ENCODE results near the gene IFI6. TPM values are rescaled to one million over a fixed set of nuclear protein-coding genes. Genes with fewer than 3 reads are reported as not detected.
"Not testable (repeated sequence)": the region's sequence is repeated elsewhere in the genome, so short reads cannot be mapped to it uniquely, and the experiment has no call there.

Gene IFI6
- total RNA-seq, 1 experiment from 2014 or later: 14.8 TPM

DNA sequence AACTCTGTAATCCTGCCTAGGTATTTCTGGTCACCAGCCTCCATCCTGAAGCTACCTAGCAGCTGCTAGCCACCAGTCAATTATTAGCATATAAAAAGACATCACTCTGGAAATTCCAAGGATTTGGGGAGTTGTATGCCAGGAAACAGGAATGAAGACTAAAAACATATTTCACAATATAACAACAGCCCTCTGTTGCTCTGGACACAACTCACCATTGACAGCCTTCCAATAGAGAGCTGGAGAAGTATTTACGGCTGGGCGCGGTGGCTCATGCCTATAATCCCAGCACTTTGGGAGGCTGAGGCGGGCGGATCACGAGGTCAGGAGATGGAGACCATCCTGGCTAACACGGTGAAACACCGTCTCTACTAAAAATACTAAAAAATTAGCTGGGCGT is 24.8 kb upstream of the IFI6 start:
- RAD21 ChIA-PET (ENCODE audit: low non-redundant PET in 1 of 2, low total read pairs in 2 of 2, uncharacterized antibody in 2 of 2, unreplicated experiment in 2 of 2); H2AFZ ChIP-seq (ENCODE audit: low read depth, low read length, poor library complexity, severe bottlenecking); H3K4me1 ChIP-seq (ENCODE audit: control insufficient read depth in 1 of 2, insufficient read depth in 2 of 2, low read length in 2 of 2); H3K9ac ChIP-seq (ENCODE audit: low read length); ATAC-seq; H3K27me3 ChIP-seq (ENCODE audit: insufficient read depth, low read length); H3K9me3 ChIP-seq (ENCODE audit: control insufficient read depth in 1 of 2, insufficient read depth in 1 of 2, low read depth in 1 of 2, low read length in 2 of 2); H3K9me2 ChIP-seq (ENCODE audit: insufficient read depth); H3K4me2 ChIP-seq (ENCODE audit: low read length); H3K36me3 ChIP-seq (ENCODE audit: control insufficient read depth in 1 of 2, insufficient read depth in 2 of 2, low read length in 2 of 2); intact Hi-C loops (cut with micrococcal nuclease); H3K4me3 ChIP-seq (replicated peaks in 1 of 2; ENCODE audit: low read depth in 1 of 2, low read length in 2 of 2); H3K27ac ChIP-seq (ENCODE audit: low read depth, low read length); DNase-seq (ENCODE audit: low read depth, low spot score); BruUV-seq (replicated peaks); H3K79me2 ChIP-seq (ENCODE audit: insufficient read depth, low read length); H4K20me1 ChIP-seq (ENCODE audit: insufficient read depth): not testable (repeated sequence)
- CTCF ChIA-PET: interaction anchor here (0.8 kb wide), 1 partner anchor 27 kb away, joined by 4 read pairs; no protein-coding TSS in a partner anchor
- POLR2A ChIA-PET: interaction anchor here (1.1 kb wide), 1 partner anchor 25 kb away, joined by 3 read pairs; the partner anchor contains the start of gene IFI6

DNA sequence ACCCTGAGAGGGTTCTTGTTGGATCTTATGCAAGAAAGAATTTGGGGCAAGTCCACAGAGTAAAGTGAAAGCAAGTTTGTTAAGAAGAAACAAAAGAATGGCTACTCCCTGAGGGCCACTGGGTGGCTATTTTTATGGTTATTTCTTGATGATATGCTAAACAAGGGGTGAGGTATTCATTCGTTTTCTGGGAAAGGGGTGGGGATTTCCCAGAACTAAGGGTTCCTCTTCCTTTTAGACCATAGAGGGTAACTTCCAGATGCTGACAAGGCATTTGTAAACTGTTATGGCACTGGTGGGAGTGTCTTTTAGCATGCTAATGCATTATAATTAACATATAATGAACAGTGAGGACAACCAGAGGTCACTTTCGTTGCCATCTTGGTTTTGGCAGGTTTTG is 18.2 kb upstream of the IFI6 start:
- Histone ChIP-seq H2AFZ (ENCODE audit: low read depth, low read length, poor library complexity, severe bottlenecking) (no peak overlapping the region), H3K27me3 (ENCODE audit: insufficient read depth, low read length) (no peaks in the 10 kb centered on the region), H3K4me3 (replicated peaks in 1 of 2; ENCODE audit: low read depth in 1 of 2, low read length in 2 of 2) (no peak overlapping the region), H3K27ac (ENCODE audit: low read depth, low read length) (no peak overlapping the region), H3K79me2 (ENCODE audit: insufficient read depth, low read length) (no peaks in the 10 kb centered on the region), H3K9me2 (ENCODE audit: insufficient read depth) (no peaks in the 10 kb centered on the region), H3K9me3 (ENCODE audit: control insufficient read depth in 1 of 2, insufficient read depth in 1 of 2, low read depth in 1 of 2, low read length in 2 of 2) (no peaks in the 10 kb centered on the region), H3K4me2 (ENCODE audit: low read length) (no peak overlapping the region), H3K36me3 (ENCODE audit: control insufficient read depth in 1 of 2, insufficient read depth in 2 of 2, low read length in 2 of 2) (no peaks in the 10 kb centered on the region), H4K20me1 (ENCODE audit: insufficient read depth) (no peaks in the 10 kb centered on the region), H3K9ac (ENCODE audit: low read length) (no peak overlapping the region), H3K4me1 (ENCODE audit: control insufficient read depth in 1 of 2, insufficient read depth in 2 of 2, low read length in 2 of 2) (peaks cover 7 to 14% of the 10 kb centered on the region in 2 experiments; a peak in 3 of 4 replicates)
- DNase-seq (ENCODE audit: low read depth, low spot score) (no peak), ATAC-seq (no peak)
- CTCF ChIA-PET: no interaction called here
- BruUV-seq (replicated peaks): no TSS peak
- RAD21 ChIA-PET (ENCODE audit: low non-redundant PET in 1 of 2, low total read pairs in 2 of 2, uncharacterized antibody in 2 of 2, unreplicated experiment in 2 of 2): no interaction called here
- POLR2A ChIA-PET: no interaction called here
- intact Hi-C loops (cut with micrococcal nuclease): no loop called here
- TF ChIP-seq ZFX (IDR thresholded peaks at IDR 0.05) (no peak), JUND (IDR thresholded peaks at IDR 0.05) (no peak), EGR1 (IDR thresholded peaks at IDR 0.05; ENCODE audit: low read depth) (no peak), CBX3 (IDR thresholded peaks at IDR 0.05; ENCODE audit: low read depth) (no peak), RAD21 (IDR thresholded peaks at IDR 0.05; ENCODE audit: low read depth) (no peak), FOSL1 (IDR thresholded peaks at IDR 0.05; ENCODE audit: low read depth) (no peak), POLR2AphosphoS5 (IDR thresholded peaks at IDR 0.05; ENCODE audit: low read depth, low read length) (no peak), SRF (IDR thresholded peaks at IDR 0.05; ENCODE audit: low read depth) (no peak), ELF1 (IDR thresholded peaks at IDR 0.05; ENCODE audit: borderline replicate concordance, low read depth) (no peak), YY1 (IDR thresholded peaks at IDR 0.05; ENCODE audit: extremely low read depth, insufficient replicate concordance, low read depth, low read length) (no peak), ZNF274 (IDR thresholded peaks at IDR 0.05; ENCODE audit: low read depth, low read length) (no peak), SP1 (IDR thresholded peaks at IDR 0.05; ENCODE audit: low read depth) (no peak), POLR2A (IDR thresholded peaks at IDR 0.05; ENCODE audit: borderline replicate concordance, extremely low read depth, insufficient read depth, insufficient read length) (no peak)
- TF ChIP-seq, protein P1, sequence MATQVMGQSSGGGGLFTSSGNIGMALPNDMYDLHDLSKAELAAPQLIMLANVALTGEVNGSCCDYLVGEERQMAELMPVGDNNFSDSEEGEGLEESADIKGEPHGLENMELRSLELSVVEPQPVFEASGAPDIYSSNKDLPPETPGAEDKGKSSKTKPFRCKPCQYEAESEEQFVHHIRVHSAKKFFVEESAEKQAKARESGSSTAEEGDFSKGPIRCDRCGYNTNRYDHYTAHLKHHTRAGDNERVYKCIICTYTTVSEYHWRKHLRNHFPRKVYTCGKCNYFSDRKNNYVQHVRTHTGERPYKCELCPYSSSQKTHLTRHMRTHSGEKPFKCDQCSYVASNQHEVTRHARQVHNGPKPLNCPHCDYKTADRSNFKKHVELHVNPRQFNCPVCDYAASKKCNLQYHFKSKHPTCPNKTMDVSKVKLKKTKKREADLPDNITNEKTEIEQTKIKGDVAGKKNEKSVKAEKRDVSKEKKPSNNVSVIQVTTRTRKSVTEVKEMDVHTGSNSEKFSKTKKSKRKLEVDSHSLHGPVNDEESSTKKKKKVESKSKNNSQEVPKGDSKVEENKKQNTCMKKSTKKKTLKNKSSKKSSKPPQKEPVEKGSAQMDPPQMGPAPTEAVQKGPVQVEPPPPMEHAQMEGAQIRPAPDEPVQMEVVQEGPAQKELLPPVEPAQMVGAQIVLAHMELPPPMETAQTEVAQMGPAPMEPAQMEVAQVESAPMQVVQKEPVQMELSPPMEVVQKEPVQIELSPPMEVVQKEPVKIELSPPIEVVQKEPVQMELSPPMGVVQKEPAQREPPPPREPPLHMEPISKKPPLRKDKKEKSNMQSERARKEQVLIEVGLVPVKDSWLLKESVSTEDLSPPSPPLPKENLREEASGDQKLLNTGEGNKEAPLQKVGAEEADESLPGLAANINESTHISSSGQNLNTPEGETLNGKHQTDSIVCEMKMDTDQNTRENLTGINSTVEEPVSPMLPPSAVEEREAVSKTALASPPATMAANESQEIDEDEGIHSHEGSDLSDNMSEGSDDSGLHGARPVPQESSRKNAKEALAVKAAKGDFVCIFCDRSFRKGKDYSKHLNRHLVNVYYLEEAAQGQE (IDR thresholded peaks at IDR 0.05; ENCODE audit: low read depth): no peak
- TF ChIP-seq, protein P2, sequence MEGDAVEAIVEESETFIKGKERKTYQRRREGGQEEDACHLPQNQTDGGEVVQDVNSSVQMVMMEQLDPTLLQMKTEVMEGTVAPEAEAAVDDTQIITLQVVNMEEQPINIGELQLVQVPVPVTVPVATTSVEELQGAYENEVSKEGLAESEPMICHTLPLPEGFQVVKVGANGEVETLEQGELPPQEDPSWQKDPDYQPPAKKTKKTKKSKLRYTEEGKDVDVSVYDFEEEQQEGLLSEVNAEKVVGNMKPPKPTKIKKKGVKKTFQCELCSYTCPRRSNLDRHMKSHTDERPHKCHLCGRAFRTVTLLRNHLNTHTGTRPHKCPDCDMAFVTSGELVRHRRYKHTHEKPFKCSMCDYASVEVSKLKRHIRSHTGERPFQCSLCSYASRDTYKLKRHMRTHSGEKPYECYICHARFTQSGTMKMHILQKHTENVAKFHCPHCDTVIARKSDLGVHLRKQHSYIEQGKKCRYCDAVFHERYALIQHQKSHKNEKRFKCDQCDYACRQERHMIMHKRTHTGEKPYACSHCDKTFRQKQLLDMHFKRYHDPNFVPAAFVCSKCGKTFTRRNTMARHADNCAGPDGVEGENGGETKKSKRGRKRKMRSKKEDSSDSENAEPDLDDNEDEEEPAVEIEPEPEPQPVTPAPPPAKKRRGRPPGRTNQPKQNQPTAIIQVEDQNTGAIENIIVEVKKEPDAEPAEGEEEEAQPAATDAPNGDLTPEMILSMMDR (IDR thresholded peaks at IDR 0.05 in 2 of 3, conservative IDR thresholded peaks at IDR 0.05 in 1 of 3; ENCODE audit: borderline replicate concordance in 1 of 3, insufficient read depth in 1 of 3, low read depth in 2 of 3, low read length in 2 of 3): no peak
- TF ChIP-seq, protein P3, sequence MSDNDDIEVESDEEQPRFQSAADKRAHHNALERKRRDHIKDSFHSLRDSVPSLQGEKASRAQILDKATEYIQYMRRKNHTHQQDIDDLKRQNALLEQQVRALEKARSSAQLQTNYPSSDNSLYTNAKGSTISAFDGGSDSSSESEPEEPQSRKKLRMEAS (IDR thresholded peaks at IDR 0.05): no peak

All from HCT116 (cell line).